Neural progenitor cell (in vitro differentiated cells): ENCODE measurements around the gene CCDC106. TPM values are rescaled to one million over a fixed set of nuclear protein-coding genes. Genes with fewer than 3 reads are reported as not detected.

Experiments
- DNase-seq: peaks from one replicate; pipeline ENCODE4 v3.0.0-alpha.2; 2016; ENCODE audit warnings: low spot score
- H2AFZ ChIP-seq: fragments of 200-600 bp; sonication (generic); replicated peaks from 2 replicates; pipeline ENCODE4 v1.6.1; 2016; ENCODE audit warnings: antibody characterized with exemption
- H3F3A ChIP-seq: fragments of 200-600 bp; sonication (generic); 2 replicates; pipeline ENCODE4 v1.6.1; 2016; ENCODE audit warnings: antibody characterized with exemption, low read depth
- H3K27ac ChIP-seq: fragments of 200-600 bp; sonication (generic); 2 replicates; pipeline ENCODE4 v1.5.1; 2016; ENCODE audit warnings: mild to moderate bottlenecking
- H3K27me3 ChIP-seq: fragments of 200-600 bp; sonication (generic); 2 replicates; pipeline ENCODE4 v1.6.1; 2016; ENCODE audit warnings: mild to moderate bottlenecking, moderate library complexity
- H3K36me3 ChIP-seq: fragments of 200-600 bp; sonication (generic); 2 replicates; pipeline ENCODE4 v1.5.1; 2016
- H3K4me1 ChIP-seq: fragments of 200-600 bp; sonication (generic); 2 replicates; pipeline ENCODE4 v1.6.1; 2016; ENCODE audit warnings: mixed run types
- H3K4me2 ChIP-seq: fragments of 200-600 bp; sonication (generic); 2 replicates; pipeline ENCODE4 v1.6.1; 2016
- H3K4me3 ChIP-seq: fragments of 200-600 bp; sonication (generic); 2 replicates; pipeline ENCODE4 v1.5.1; 2016
- H3K79me2 ChIP-seq: fragments of 200-600 bp; sonication (generic); 2 replicates; pipeline ENCODE4 v1.6.1; 2016; ENCODE audit warnings: low read depth
- H3K9ac ChIP-seq: fragments of 200-600 bp; sonication (generic); 2 replicates; pipeline ENCODE4 v1.6.1; 2016
- H3K9me3 ChIP-seq: fragments of 200-600 bp; sonication (generic); 2 replicates; pipeline ENCODE4 v1.5.1; 2016; ENCODE audit warnings: low read depth
- H4K20me1 ChIP-seq: fragments of 200-600 bp; sonication (generic); 2 replicates; pipeline ENCODE4 v1.6.1; 2016; ENCODE audit warnings: low read depth
- H3K27ac Mint-ChIP-seq: 3 replicates; pipeline ENCODE4 v1.8.0; 2021; ENCODE audit warnings: mixed read lengths
- H3K27me3 Mint-ChIP-seq: 2 replicates; pipeline ENCODE4 v1.8.0; 2022; ENCODE audit warnings: low read depth, mild to moderate bottlenecking, inconsistent platforms, moderate library complexity, mixed read lengths; ENCODE audit not compliant: insufficient read depth
- H3K36me3 Mint-ChIP-seq: 3 replicates; pipeline ENCODE4 v1.8.0; 2021; ENCODE audit warnings: mixed read lengths
- H3K4me1 Mint-ChIP-seq: 3 replicates; pipeline ENCODE4 v1.8.0; 2021; ENCODE audit warnings: mixed read lengths
- H3K4me3 Mint-ChIP-seq: 3 replicates; pipeline ENCODE4 v1.8.0; 2021; ENCODE audit warnings: mild to moderate bottlenecking, moderate library complexity, mixed read lengths
- H3K9me3 Mint-ChIP-seq: 3 replicates; pipeline ENCODE4 v1.8.0; 2020; ENCODE audit warnings: mixed read lengths
- CTCF ChIP-seq: fragments of 200-600 bp; sonication (generic); IDR thresholded peaks from 2 replicates; pipeline ENCODE4 v1.5.1; 2017; ENCODE audit warnings: antibody characterized with exemption, mild to moderate bottlenecking
- EZH2 ChIP-seq: fragments of 200-600 bp; sonication (generic); IDR thresholded peaks from 2 replicates; pipeline ENCODE4 v1.6.1; 2017; ENCODE audit warnings: antibody characterized with exemption, mild to moderate bottlenecking, moderate library complexity
- EZH2phosphoT487 ChIP-seq: fragments of 200-600 bp; sonication (generic); IDR thresholded peaks from 2 replicates; pipeline ENCODE4 v1.6.1; 2017; ENCODE audit warnings: antibody characterized with exemption
- total RNA-seq: library from RNA; depleted of rRNA; stranded (reverse); fragments of >200 nt; gene quantifications from 2 replicates; pipeline ENCODE4 v1.2.3, GENCODE V29; 2015; ENCODE audit warnings: low replicate concordance

Gene CCDC106
- total RNA-seq, 1 donor from 2014 or later = 7.6 TPM

- Mint-ChIP-seq H3K27me3 (peaks cover 7% of the 10 kb centered on the region), H3K4me1 (peaks cover 33% of the 10 kb centered on the region), H3K27ac (peak within 1 kb of the TSS; percentile 99), H3K9me3 (no peaks in the 10 kb centered on the region), H3K36me3 (peaks cover 9% of the 10 kb centered on the region), H3K4me3 (peak within 1 kb of the TSS; percentile 96)
- peaks cover 45% of the 10 kb centered on the region for H4K20me1 ChIP-seq
- no peaks in the 10 kb centered on the region for H3K27me3 ChIP-seq
- peak; percentile 96 for DNase-seq
- peak within 1 kb of the TSS; percentile 93 for H2AFZ ChIP-seq
- H3K79me2 ChIP-seq = peaks cover 52% of the 10 kb centered on the region
- peaks cover 12% of the 10 kb centered on the region for H3F3A ChIP-seq
- peak within 1 kb of the TSS; percentile 94 for H3K4me2 ChIP-seq
- H3K9ac ChIP-seq = peak within 1 kb of the TSS; percentile 95
- peak within 1 kb of the TSS; percentile 88 for H3K4me3 ChIP-seq
- H3K36me3 ChIP-seq = no peaks in the 10 kb centered on the region
- TF ChIP-seq EZH2 (no peak), EZH2phosphoT487 (no peak), CTCF (no peak)
- H3K4me1 ChIP-seq = peaks cover 18% of the 10 kb centered on the region
- no peaks in the 10 kb centered on the region for H3K9me3 ChIP-seq
- H3K27ac ChIP-seq = peak within 1 kb of the TSS; percentile 98
These were observed 7.0 kb downstream of the CCDC106 start, which contains the start of gene U2AF2 for GRCh38 chr19:55654868-55655647. U2AF2 (plus strand) TSS chr19:55655035; CDS start chr19:55655105, 70 bp downstream.

- H3K27me3 ChIP-seq = no peaks in the 10 kb centered on the region
- Mint-ChIP-seq H3K4me3 (peak overlapping the region; percentile 96), H3K9me3 (no peaks in the 10 kb centered on the region), H3K4me1 (peaks cover 31% of the 10 kb centered on the region), H3K36me3 (peaks cover 7% of the 10 kb centered on the region), H3K27me3 (peaks cover 4% of the 10 kb centered on the region), H3K27ac (peak overlapping the region; percentile 98)
- H3K36me3 ChIP-seq = no peaks in the 10 kb centered on the region
- peaks cover 51% of the 10 kb centered on the region for H4K20me1 ChIP-seq
- H3F3A ChIP-seq = peaks cover 12% of the 10 kb centered on the region
- TF ChIP-seq EZH2 (no peak), CTCF (no peak), EZH2phosphoT487 (no peak)
- H2AFZ ChIP-seq = peak overlapping the region; percentile 60
- H3K4me2 ChIP-seq = peak overlapping the region; percentile 94
- peak overlapping the region; percentile 95 for H3K9ac ChIP-seq
- no peak for DNase-seq
- H3K4me3 ChIP-seq = peak overlapping the region; percentile 88
- peak overlapping the region; percentile 98 for H3K27ac ChIP-seq
- no peaks in the 10 kb centered on the region for H3K9me3 ChIP-seq
- peaks cover 18% of the 10 kb centered on the region for H3K4me1 ChIP-seq
- H3K79me2 ChIP-seq = peaks cover 57% of the 10 kb centered on the region
These were observed 7.6 kb downstream of the CCDC106 start for GRCh38 chr19:55655648-55656040.

GRCh38 chr19:55656552-55656951 is 8.5 kb downstream of the CCDC106 start:
- no peaks in the 10 kb centered on the region for H3K36me3 ChIP-seq
- Mint-ChIP-seq H3K27ac (no peak overlapping the region), H3K4me1 (peaks cover 31% of the 10 kb centered on the region), H3K4me3 (peak overlapping the region; percentile 96), H3K36me3 (peaks cover 9% of the 10 kb centered on the region), H3K9me3 (no peaks in the 10 kb centered on the region), H3K27me3 (no peaks in the 10 kb centered on the region)
- peaks cover 18% of the 10 kb centered on the region for H3K4me1 ChIP-seq
- H4K20me1 ChIP-seq = peaks cover 59% of the 10 kb centered on the region
- peak overlapping the region; percentile 95 for H3K9ac ChIP-seq
- peaks cover 67% of the 10 kb centered on the region for H3K79me2 ChIP-seq
- H3K27me3 ChIP-seq = no peaks in the 10 kb centered on the region
- H3K27ac ChIP-seq = no peak overlapping the region
- H3K4me3 ChIP-seq = peak overlapping the region; percentile 88
- no peaks in the 10 kb centered on the region for H3K9me3 ChIP-seq
- H3K4me2 ChIP-seq = peak overlapping the region; percentile 94
- no peak overlapping the region for H2AFZ ChIP-seq
- no peak for DNase-seq
- H3F3A ChIP-seq = peaks cover 12% of the 10 kb centered on the region
- TF ChIP-seq CTCF = no peak
- TF ChIP-seq EZH2 = no peak
- no peak for TF ChIP-seq EZH2phosphoT487
